ENCODE measurements around the gene CRB2.

Gene CRB2

DNA sequence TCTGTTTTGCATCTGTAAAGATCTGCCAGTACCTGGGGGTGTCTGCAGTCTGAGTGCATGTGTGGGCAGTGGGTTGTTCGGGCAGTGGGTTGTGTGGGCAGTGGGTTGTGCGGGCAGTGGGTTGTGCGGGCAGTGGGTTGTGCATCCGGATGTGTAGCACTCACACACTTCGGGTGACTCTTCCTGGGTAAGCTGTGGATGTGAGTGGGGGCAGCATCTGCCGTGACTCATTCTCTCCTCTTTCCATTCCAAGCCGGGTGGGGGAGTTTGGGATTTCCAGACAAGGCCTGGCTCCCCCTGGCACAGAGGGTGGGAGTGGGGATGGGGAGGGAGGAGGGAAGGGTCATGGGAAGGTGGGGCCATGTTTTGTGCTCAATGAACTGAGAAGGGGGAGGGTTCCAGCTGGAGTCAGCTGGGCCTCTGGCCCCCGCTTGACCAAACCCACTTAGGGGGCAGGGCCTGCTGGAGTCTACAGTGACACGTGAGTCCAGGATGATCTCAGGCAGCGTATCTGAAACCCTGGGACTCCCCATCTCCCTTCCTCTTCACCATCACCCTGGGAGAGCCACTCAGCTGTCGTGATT, 8.3 kb downstream of the CRB2 start:
- peak; percentile 65 for DNase-seq (ENCODE audit: low read depth, low spot score)

DNA sequence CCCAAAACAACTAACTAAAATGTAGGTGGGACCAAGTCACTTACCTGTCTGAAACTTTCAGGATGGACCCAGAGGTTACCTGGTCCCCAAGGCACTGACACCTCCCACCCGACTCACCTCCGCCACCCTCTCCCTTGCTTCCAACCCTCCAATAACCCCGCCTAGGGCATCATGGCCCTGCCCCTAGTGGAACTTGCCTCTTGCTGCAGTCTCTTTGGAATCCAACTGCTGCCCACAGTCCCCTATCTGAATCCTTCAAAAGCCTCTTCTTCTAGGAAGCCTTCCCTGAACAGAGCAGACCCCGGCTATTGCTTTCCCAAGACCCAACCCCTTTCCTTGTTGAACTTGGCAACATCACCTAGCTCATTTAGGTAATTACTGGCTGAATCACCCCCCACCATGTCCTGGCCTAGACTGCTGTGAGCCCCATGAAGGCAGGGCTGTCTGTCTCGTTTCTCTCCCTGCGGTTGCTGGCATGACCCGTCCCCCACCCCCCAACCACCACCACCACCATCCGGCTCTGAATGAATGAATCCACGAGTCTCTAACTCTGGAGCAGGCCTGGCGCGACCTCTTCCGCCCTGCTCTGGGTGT, 9.4 kb downstream of the CRB2 start:
- peak; percentile 52 for DNase-seq (ENCODE audit: low read depth, low spot score)

DNA sequence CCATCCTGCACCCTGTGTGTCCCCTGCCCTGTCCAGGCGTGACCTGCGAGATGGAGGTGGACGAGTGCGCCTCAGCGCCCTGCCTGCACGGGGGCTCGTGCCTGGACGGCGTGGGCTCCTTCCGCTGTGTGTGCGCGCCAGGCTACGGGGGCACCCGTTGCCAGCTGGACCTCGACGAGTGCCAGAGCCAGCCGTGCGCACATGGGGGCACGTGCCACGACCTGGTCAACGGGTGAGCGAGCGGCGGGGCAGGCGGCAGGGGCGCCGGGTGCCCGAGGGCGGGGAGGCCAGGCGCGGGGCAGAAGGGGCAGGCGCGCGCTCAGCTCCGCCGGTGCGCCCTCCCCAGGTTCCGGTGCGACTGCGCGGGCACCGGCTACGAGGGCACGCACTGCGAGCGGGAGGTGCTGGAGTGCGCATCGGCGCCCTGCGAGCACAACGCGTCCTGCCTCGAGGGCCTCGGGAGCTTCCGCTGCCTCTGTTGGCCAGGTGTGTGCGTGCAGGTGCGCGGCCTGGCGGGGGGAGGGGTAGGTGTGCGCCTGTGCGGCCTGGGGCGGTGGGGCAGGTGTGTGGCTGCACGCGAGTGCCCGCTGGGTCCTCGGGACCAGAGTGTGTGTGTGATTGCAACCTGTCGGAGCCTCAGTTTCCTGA, 10.0 kb downstream of the CRB2 start:
- DNase-seq (ENCODE audit: low read depth, low spot score), result no peak

DNA sequence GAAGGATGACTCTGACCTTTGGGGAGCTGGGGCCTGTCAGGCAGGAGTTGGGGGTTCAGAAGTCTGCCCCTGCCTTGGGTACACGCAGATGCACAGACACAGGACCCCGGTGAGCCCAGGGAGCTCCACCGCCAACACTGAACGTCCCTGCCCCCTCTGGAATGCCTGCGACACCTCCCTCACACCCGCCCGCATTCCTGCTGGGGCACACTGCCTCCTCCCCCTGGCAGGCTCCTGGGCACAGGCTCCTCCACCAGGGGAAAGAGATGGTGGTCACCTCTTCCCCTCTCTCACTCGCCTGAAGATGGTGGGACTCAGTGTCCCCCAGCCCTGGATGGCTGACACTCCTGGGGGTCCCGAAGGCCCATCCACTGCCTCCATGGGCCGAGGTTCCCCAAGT, 12.0 kb downstream of the CRB2 start:
- no peak for DNase-seq (ENCODE audit: low read depth, low spot score)

DNA sequence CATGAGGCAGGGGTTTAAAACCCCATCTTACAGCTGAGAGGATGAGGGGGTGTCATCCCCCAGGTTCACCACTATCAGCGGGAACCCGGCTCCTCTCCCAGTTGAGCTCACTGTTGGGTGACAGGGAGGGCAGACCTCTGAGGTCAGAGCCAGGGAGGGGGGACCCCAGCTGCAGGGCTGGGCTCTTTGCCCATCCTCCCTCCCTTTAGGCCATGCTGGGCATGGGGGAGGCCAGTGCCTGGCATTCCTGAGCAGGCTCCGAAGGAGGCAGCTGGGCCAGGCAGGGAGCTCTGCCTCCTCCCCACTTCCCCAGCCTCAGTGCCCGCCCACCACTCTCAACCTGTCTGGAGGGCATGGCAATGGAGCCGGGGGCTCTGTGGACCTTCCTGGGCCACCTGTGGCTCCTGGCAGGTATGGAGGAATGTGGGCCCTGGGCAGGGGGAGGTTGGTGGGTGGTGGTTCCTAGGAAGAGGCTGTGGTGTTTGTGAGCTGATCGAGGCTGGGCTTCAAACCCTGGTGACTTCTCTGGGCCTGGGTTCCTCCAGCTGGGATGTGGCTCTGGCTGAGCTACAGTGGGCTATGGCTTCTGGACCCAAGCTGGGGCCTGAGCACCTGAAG, 12.6 kb downstream of the CRB2 start:
- DNase-seq (ENCODE audit: low read depth, low spot score), result no peak

DNA sequence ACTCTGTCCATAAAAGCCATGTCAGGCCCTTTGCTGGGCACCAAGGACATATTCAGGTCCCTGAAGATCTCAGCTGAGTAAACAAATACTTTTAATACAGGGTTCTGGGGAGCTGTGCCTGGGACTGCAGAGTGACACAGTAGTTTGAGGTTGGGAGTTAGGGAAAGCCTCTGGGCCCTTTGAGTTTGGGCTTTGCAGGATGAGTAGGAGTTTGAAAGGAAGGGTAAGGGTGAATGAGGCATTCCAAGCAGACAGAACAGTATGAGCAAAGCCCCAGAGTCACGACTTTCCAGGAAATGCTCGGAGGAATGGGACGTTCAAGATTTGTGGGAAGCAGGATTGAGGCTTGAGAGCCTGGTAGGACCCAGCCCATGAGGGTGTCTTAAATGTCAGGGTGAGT, 13.3 kb downstream of the CRB2 start:
- DNase-seq (ENCODE audit: low read depth, low spot score), result no peak

DNA sequence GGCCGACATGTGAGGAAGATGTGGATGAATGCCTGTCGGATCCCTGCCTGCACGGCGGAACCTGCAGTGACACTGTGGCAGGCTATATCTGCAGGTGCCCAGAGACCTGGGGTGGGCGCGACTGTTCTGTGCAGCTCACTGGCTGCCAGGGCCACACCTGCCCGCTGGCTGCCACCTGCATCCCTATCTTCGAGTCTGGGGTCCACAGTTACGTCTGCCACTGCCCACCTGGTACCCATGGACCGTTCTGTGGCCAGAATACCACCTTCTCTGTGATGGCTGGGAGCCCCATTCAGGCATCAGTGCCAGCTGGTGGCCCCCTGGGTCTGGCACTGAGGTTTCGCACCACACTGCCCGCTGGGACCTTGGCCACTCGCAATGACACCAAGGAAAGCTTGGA, 14.1 kb downstream of the CRB2 start:
- DNase-seq (ENCODE audit: low read depth, low spot score), result no peak

DNA sequence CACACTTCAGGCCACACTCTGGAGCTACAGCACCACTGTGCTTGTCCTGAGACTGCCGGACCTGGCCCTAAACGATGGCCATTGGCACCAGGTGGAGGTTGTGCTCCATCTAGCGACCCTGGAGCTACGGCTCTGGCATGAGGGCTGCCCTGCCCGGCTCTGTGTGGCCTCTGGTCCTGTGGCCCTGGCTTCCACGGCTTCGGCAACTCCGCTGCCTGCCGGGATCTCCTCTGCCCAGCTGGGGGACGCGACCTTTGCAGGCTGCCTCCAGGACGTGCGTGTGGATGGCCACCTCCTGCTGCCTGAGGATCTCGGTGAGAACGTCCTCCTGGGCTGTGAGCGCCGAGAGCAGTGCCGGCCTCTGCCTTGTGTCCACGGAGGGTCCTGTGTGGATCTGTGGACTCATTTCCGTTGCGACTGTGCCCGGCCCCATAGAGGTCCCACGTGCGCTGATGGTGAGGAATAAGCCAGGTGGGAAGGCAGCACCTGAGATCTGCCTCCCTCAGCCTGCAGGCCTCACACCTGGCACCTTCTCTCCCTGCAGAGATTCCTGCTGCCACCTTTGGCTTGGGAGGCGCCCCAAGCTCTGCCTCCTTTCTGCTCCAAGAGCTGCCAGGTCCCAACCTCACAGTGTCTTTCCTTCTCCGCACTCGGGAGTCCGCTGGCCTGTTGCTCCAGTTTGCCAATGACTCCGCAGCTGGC, 14.7 kb downstream of the CRB2 start:
- no peak for DNase-seq (ENCODE audit: low read depth, low spot score)

DNA sequence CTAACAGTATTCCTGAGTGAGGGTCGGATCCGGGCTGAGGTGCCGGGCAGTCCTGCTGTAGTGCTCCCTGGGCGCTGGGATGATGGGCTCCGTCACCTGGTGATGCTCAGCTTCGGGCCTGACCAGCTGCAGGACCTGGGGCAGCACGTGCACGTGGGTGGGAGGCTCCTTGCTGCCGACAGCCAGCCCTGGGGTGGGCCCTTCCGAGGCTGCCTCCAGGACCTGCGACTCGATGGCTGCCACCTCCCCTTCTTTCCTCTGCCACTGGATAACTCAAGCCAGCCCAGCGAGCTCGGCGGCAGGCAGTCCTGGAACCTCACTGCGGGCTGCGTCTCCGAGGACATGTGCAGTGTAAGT, 15.2 kb downstream of the CRB2 start:
- no peak for DNase-seq (ENCODE audit: low read depth, low spot score)

DNA sequence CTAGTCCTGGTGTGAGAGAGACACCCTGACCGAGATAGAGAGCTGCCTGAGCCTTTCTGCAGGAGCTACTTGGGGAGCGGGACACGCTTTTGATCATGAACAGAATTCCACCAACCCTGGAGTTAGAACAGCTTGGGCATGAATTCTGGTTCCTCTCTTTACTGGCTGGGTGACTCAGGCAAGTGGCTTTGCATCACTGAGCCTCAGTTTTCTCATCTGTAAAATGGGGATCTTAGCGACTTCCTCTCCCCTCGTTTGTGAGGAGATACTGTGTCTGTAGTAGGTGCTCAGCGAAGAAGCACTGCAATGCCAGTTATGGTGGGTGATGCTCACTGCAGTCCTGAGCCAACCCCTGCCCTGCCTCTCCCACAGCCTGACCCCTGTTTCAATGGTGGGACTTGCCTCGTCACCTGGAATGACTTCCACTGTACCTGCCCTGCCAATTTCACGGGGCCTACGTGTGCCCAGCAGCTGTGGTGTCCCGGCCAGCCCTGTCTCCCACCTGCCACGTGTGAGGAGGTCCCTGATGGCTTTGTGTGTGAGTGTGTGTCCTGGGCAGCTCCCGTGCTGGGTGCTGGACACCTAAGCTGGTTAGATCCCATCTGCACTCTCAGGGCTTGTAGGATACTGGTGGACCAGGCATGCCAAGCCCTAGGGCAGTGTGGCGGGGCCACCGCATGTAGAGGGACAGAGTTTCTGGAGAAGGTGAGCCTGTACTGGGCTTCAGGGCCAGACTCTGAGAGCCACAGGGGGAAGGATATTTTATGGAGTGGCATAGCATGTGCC, 16.0 kb downstream of the CRB2 start:
- DNase-seq (ENCODE audit: low read depth, low spot score), result no peak

DNA sequence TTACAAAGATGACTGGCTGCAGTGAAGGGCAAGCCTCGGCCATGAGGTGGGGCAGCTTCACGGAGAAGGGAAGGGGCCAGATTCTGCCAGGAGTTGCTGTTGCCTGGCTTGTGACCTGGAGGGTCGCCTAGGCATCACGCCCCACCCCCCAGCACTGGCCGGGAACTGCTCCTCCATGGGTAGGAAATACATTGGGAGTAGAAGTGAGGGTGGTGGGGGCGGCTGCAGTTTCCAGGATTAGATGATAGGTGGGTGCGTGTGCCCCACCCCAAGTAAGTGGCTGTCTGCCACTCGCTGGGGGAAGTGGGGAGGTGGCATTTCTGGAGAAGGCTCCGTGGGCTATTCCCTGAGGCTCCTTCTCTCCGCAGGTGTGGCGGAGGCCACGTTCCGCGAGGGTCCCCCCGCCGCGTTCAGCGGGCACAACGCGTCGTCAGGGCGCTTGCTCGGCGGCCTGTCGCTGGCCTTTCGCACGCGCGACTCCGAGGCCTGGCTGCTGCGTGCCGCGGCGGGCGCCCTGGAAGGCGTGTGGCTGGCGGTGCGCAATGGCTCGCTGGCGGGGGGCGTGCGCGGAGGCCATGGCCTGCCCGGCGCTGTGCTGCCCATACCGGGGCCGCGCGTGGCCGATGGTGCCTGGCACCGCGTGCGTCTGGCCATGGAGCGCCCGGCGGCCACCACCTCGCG, 16.9 kb downstream of the CRB2 start:
- no peak for DNase-seq (ENCODE audit: low read depth, low spot score)

DNA sequence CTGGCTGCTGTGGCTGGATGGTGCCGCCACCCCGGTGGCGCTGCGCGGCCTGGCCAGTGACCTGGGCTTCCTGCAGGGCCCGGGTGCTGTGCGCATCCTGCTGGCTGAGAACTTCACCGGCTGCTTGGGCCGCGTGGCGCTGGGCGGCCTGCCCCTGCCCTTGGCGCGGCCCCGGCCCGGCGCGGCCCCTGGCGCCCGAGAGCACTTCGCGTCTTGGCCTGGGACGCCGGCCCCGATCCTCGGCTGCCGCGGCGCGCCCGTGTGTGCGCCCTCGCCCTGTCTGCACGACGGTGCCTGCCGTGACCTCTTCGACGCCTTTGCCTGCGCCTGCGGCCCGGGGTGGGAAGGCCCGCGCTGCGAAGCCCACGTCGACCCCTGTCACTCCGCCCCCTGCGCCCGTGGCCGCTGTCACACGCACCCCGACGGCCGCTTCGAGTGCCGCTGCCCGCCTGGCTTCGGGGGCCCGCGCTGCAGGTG, 17.5 kb downstream of the CRB2 start:
- DNase-seq (ENCODE audit: low read depth, low spot score), result no peak

DNA sequence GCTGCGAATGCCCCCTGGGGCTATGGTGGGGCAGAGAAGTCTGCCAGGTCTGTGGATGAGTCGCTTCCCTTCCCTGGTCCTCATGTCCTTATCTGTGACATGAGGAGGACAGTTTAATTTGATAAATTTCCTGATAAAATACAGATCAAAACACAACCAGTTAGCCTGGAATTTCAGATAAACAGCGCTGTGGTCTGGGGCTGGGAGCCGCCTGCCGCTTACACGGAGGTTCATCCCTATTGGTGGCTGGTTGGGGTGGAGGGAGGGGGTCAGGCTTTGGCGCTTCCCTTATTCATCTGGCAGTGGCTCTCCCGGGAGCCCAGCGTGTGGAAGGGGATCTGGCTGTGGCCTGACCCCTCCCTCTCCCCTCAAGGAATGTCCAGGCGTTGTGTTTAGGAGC, 17.9 kb downstream of the CRB2 start:
- peak; percentile 93 for DNase-seq (ENCODE audit: low read depth, low spot score)

DNA sequence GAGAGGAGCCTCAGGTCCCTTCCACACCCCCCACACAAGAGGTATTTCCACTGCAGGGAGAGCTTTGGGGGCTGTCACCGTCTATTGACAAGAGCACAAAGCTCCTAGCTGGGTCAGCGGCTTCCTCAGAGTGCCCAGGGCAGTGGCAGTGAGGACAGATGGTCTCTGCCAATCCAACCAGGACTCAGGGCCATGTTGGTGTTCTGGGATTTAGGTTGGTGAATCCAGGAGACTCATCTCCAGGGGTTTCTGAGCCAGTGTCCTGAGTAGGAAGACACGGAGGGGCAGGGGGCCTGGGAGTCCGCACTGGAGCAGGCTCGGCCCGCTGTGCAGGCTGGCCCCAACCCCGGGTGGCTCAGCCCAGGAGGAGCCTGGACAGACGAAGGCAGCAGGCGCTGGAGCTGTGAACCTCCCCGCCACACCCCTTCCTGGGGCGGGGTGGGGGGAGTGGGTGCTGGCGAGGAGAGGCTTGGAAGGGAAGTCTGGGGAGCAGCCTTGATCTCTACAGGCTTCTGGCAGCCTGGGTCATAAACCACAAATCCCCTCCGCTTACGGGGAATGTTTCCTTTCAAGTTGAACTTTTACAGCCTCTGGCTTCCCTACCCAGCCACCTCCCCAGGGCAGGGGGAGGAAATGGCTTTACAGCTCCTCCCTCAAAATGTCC, 19.6 kb downstream of the CRB2 start:
- peak; percentile 95 for DNase-seq (ENCODE audit: low read depth, low spot score)

DNA sequence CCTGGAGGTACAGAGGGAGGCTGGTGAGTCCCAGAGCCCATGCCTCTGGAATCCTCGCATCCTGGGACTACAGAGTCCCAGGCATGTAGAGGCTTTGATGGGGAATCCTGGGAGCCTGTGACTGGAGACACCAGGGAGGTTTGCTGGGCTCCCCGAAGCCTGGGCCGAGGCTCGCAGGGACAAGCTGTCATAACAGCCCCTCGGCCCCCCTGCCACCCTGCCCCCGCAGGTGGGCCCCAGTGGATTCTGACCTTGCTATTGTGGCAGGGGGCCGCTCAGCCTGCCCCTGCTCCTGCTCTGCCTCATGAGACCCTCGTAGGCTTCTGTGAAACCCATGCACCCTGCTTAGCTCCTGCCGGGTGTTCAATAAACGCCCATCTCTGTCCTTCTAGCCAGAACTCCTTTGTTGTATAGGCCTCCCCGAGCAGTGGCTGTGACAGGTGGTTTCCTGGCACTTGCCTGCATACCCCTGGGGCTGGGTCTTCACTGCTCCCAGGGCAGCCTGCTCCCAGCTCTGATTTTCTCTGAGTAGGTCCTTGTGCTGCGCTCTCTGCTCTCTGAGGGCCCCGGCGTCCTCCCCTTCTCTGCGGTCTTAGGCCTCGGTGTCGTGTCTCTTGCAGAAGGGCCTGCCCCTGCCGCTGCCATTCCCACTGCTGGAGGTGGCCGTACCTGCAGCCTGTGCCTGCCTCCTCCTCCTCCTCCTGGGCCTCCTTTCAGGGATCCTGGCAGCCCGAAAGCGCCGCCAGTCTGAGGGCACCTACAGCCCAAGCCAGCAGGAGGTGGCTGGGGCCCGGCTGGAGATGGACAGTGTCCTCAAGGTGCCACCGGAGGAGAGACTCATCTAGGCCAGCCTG, 20.4 kb downstream of the CRB2 start:
- DNase-seq (ENCODE audit: low read depth, low spot score), result no peak

DNA sequence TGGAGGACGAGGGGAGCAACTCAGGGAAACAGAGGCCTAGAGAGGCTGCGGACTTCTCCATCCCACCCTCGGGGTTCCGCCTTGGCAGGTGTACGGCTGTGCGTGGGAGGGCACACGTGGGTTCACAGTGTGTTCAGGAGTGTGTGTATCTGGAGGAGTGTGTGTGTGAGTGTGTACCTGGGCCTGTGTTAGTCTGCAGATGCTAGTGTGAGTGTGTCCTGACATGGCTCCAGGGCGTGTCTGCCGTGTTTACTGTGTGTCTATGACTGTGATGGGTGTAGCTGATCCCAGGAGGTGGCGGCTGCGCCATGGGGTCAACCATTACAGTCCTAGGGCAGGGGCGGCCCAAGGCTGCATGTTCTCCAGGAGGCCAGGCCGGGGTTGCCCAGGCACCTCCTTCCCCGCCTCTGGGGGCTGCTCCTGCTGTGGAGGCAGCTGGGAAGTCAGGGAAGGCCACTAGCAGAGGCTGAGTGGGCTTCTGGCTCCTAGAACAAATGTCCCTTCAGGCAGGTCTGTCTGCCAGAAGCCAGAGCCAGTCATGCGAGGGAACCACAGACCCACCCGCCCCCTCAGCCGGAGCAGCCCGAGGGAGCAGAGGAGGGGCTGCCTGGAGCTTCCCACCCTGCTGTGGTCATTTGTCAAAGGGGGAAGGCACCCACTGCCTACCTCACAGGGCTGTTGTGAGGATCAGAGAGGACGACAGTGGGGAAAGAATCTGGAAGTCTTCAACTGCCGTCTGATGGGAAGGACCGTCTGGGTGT, 21.4 kb downstream of the CRB2 start:
- DNase-seq (ENCODE audit: low read depth, low spot score), result peak; percentile 74

DNA sequence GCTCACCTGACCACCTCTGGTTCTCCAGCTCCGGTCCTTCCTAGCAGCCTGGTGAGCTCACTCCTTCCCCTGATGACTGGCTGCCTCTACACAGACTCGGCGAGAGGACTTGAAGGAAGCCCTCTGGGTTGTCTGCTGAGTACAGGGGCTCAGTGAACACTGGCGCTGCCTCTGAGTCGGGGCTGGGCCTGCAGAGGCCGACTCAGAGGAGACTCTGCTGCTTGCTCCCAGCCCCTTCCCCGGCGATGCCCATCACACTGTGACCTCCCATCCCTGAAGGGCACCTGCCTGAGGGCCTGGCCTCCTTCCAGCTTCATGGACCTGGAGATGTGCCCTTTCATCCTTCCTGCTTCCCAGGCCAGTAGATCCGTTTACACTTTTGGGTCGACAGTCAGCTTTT, 22.0 kb downstream of the CRB2 start:
- DNase-seq (ENCODE audit: low read depth, low spot score), result no peak

DNA sequence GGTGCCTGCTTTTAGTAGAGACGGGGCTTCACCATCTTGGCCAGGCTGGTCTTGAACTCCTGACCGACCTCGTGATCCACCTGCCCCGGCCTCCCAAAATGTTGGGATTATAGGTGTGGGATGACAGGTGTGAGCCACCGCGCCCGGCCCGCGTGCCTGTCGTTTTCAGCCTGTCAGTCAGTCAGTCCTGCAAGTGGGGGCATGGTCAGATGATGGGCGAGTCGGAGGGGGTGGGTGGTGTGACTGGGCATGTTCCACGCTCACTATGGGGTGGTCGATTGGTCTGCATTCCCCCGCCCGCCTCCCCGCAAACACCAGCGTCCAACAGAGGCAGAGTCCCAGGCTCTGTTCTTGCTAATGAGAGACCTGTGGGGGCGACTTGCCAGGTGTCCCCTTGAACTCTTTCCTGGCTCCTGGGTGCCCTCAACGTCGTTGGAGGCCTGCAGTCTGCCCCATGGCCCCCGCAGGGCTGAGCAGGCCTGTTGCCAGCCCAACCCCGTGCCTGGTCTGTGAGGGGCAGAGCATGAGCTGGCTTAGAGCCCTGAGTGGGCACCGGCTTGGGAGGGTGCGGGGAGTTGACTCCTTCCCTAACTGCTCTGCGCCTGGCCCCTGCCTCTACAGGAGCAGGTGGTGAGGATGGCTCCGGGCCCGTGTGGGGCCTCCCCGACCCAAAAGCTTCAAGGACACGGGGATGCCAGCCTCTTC, 23.1 kb downstream of the CRB2 start:
- DNase-seq (ENCODE audit: low read depth, low spot score), result no peak
